Vagina (tissue), 2 donors: ENCODE results near the gene CYYR1.

Experiments used
- CTCF ChIP-seq, 3 experiments: fragments of 450-650 bp in 2 of 3; fragments of 200-600 bp in 1 of 3; sonication (generic) in 1 of 3; IDR thresholded peaks; one replicate each; pipeline ENCODE4 v1.5.1; 2017 to 2019; ENCODE audit warnings: antibody characterized with exemption in 3 of 3, mild to moderate bottlenecking in 2 of 3, moderate library complexity in 2 of 3
- POLR2A ChIP-seq, 2 donors: fragments of 450-650 bp; IDR thresholded peaks; one replicate each; pipeline ENCODE4 v1.6.1; 2017; ENCODE audit warnings: antibody characterized with exemption in 2 of 2, mild to moderate bottlenecking in 2 of 2, moderate library complexity in 2 of 2
- POLR2AphosphoS5 ChIP-seq, 2 donors: sonication (generic); formaldehyde crosslinking; IDR thresholded peaks; one replicate each; pipeline ENCODE4 v1.9.0; 2017; ENCODE audit warnings: antibody characterized with exemption in 2 of 2, mild to moderate bottlenecking in 2 of 2, low read depth in 1 of 2; ENCODE audit not compliant: insufficient read depth in 1 of 2

- no peak for TF ChIP-seq POLR2A (IDR thresholded peaks at IDR 0.05)
- no peak for TF ChIP-seq CTCF (IDR thresholded peaks at IDR 0.05)
- TF ChIP-seq POLR2AphosphoS5 (IDR thresholded peaks at IDR 0.05; ENCODE audit: insufficient read depth in 1 of 2, low read depth in 1 of 2): no peak
Measured at GRCh38 chr21:26441149-26441548, 131.9 kb downstream of the CYYR1 start.
